ENCODE data around the gene SEPTIN12.
"Not testable (repeated sequence)": the region's sequence is repeated elsewhere in the genome, so short reads cannot be mapped to it uniquely, and the experiment has no call there.

GRCh38 chr16:4738370-4738769 is 49.8 kb downstream of the SEPTIN12 start:
- TF ChIP-seq CTCF, EP300, POLR2A (IDR thresholded peaks at IDR 0.05): not testable (repeated sequence)

Data from ovary (tissue), 3 donors.